HG03103 (cell line): Measurements from ENCODE around the gene ACVR2B.

Experiments used
- ATAC-seq: cut with Tn5 transposase; IDR thresholded peaks from one replicate; pipeline ENCODE4 v1.9.1; 2021; ENCODE audit warnings: low read depth; ENCODE audit not compliant: unreplicated experiment

ACVR2B gene

GRCh38 chr3:38480930-38481329 lies 27.2 kb downstream of the ACVR2B start:
- ATAC-seq: no peak

- no peak for ATAC-seq
These were observed 29.3 kb downstream of the ACVR2B start for GRCh38 chr3:38482951-38483350.

DNA sequence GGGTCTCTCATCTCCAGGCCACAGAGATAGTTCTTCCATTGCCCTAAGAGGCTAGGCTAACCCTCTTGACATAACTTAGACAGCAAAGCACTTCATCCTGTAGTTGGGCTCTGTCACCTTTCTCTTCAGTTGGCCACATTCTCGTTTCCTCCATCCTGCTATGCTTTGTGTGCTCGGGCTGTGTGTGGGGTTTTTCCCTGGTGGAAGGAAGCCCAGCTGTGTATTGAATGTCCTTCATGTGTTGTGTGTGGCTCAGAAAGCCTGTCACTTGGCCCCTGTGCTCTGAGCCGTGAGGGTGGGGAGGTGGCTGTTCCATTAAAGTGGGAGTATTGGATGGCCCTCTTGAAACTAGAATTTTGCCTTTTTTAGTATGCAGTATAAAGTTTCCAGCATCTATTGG lies 33.6 kb downstream of the ACVR2B start:
- peak; percentile 88 for ATAC-seq

GRCh38 chr3:38488949-38489348 lies 35.3 kb downstream of the ACVR2B start:
- no peak for ATAC-seq

- ATAC-seq: no peak
These were observed 36.1 kb downstream of the ACVR2B start for GRCh38 chr3:38489766-38490165.

DNA sequence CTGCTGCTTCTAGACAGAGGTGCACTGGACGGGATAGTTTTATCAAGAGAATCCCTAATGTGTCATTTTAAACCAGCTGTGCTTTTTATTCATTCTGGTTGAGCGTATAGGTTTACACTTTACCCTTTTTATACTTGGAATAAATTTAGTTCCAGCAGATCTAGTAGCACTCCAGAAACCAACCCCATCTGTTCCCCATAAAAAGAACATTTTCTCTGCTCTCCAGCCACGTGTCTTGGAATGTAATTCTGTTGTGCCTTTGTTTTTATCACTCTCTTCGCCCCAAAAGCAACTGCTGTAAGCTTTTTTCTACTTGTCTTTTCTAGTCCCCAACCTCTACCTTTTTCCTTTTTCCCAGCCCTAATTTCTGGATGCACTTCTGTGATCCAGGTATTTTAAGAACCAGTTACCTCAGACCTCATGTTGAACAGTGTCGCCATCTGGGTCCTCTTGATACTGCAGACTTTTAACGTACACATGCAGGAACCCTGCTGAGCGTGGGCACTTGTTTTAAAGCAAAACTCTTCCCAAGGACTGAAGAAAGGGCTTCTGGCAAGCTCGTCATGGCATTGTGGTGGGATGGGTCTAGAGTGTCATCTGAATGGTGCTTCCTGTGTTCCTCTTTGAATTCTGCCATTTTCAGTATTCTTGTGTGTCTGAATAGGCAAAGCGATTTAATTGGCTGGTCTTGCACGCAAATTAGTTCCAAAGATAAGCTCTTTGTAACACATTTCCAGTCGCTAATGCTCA lies 36.8 kb downstream of the ACVR2B start:
- no peak for ATAC-seq

GRCh38 chr3:38491215-38491614 lies 37.5 kb downstream of the ACVR2B start:
- no peak for ATAC-seq

DNA sequence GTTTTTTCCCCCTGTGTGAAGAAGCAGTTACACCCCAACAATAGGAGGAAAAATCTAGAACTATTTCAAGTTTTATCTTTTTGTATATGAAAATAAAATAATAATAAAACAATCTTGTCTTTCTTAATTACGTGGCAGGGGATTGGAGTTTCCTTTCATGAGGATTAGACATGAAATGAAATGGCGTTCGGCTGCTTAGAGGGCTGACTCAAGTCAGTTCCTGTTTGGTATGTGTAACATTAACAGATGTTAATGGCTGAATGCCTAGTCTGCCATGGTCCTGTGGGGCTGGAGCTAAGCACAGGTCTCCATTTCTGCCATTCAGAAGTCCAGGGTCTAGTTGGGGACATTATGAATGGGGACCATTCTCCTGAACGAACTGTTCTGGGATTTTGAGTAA lies 39.3 kb downstream of the ACVR2B start:
- ATAC-seq: no peak

DNA sequence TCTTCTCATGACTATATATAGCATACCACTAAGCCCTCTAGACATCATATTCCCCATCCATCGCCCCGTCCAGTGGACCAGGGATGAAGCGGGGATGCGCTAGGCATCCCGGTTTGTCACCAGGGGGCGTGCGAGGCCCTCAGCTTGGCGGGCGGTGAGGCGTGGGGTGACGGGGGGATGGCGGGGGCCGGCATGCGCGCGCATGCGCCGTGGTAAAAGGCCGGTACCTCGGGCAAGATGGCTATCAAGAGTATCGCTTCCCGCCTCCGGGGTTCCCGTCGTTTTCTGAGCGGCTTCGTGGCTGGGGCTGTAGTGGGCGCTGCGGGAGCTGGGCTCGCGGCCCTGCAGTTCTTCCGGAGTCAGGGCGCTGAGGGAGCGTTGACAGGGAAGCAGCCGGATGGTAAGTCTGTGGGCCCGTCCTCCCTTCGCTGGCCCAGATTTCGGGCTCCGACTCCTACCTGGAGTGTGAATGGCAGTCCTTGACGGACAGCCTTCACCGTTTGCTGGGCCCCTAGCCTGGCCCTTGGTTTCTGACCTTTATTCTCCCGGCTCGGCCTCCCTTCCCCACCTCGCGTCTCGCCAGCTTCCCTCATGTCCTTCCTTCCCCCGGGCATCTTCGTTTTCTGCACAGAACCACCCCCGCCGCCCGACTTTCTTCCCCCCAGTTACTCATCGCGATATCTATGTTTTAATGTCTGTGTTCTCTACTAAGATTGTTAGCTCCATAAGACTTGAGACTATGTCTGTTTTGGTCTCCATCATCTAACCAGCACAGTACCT lies 42.6 kb downstream of the ACVR2B start, which contains the start of gene EXOG:
Gene EXOG (plus strand): TSS at position 210 of the 780 bp plus-strand sequence. CDS start 28 bp downstream, at position 238.
- peak; percentile 89 for ATAC-seq

- ATAC-seq: no peak
These were observed 43.3 kb downstream of the ACVR2B start for GRCh38 chr3:38497031-38497430.

DNA sequence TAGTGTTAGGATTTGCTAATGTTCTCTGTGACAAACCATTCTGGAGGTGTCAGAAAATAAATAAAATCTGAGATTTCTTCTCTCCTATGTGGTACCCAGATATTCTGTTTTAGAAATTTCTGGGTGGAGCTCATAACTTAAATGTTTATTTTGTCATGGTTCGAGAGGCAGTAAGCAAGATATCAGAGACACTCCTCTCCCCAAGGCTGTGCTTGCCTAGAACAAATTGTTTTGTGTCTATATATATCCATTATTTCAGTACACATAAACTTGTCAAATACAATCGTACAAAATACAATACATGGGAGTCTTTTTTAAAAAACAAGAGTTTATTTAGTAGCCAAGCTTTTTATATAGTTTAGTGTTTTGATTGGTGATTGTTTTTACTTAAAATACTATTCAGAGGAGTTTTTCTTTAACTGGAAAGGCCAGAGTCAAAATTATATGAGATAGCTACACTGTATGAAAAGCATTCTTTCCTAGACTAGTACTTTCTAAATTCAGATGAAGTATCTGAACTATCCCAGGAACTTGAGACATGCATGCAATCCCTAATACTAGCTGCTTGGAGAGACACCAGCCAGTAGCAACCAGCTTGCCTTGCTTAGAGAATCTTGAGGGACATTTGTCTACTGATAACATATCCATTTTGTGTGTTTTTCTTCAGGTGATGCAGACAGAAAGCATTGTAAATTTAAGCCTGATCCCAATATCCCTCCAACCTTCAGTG lies 47.2 kb downstream of the ACVR2B start:
- ATAC-seq: no peak

GRCh38 chr3:38507120-38507519 lies 53.4 kb downstream of the ACVR2B start:
- peak; percentile 100 for ATAC-seq

- ATAC-seq: no peak
These were observed 56.0 kb downstream of the ACVR2B start for GRCh38 chr3:38509732-38510131.

GRCh38 chr3:38510631-38511030 lies 56.9 kb downstream of the ACVR2B start:
- ATAC-seq: no peak

GRCh38 chr3:38511546-38511945 lies 57.9 kb downstream of the ACVR2B start:
- no peak for ATAC-seq

DNA sequence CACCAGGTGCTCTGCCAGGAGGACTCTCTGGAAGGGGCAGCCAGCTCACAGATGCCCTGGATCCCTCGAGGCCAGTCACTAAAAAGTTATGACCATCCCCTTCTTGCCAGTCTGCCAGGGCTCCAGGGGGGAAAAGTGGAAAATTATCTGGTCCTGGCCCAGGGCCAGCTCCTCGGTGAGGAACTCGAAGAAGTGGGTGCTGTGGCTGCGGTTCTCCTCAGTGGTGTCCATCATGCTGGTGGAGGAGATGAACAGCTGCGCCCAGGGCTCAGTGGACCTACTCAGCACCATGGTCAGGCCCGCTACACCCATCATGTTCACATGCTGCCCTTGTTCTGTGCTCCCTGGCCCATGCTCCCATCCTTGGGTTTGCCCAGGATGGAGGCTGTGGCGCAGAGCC lies 61.7 kb downstream of the ACVR2B start:
- no peak for ATAC-seq

- ATAC-seq: no peak
These were observed 63.0 kb downstream of the ACVR2B start for GRCh38 chr3:38516669-38517068.

DNA sequence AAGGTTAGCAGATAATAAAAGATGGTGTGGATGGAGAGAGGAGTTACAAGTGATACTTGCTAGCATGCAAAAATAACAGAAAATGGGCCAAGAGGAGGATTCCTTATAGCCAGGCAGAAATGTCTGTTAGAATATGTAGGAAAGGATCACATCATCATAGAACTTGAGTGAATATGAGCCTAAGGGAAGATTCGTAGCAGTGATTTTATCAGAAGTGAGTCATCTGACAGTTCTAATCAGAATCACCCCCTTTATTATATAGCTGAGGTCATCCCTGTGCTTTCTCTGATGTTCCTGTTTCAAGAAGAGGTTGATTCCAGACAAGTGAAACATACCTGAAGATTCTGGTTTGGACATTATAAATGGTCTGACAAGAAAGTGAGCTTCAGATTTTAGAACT lies 65.3 kb downstream of the ACVR2B start:
- ATAC-seq: no peak

DNA sequence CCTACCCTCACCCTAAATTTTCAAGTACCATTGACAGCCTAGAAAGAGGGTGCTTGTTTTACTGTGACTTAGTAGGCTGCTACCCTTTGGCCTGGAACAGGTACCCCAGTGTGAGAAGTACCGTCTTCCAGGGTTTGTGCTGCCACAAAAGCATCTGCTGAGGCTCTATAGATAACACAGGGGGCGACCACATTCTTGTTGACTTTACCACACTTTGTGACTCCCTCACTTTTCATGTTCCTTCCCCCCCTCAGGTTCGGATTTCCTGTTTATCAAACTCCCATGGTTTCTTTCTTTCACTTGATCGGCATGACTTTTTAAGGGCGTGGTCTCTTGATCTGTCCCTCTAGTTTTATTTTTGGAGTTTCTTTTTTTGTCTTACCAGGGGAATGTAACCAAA lies 66.0 kb downstream of the ACVR2B start:
- no peak for ATAC-seq

- ATAC-seq: no peak
These were observed 67.8 kb downstream of the ACVR2B start for GRCh38 chr3:38521391-38521987.

- ATAC-seq: no peak
These were observed 68.3 kb downstream of the ACVR2B start for GRCh38 chr3:38522002-38522401.
